IMR-90 (cell line): Measurements from ENCODE around the gene RAB11B. TPM values are rescaled to one million over a fixed set of nuclear protein-coding genes. Genes with fewer than 3 reads are reported as not detected.
A peak's percentile ranks its signal among the peaks of the same experiment; 100 is the strongest.

Experiments
- ATAC-seq: fragments of 200-7000 bp; cut with Tn5 transposase; 2 replicates; pipeline ENCODE4 v1.9.1; 2020; ENCODE audit warnings: low read depth, mild to moderate bottlenecking, moderate library complexity
- BruUV-seq: library from RNA; stranded (reverse); fragments of 400-500 nt; replicated peaks from 2 replicates; lab custom pipeline; 2021; lab: Mats Ljungman, UMichigan
- CTCF ChIA-PET: fragments of 300-600 bp; formaldehyde crosslinking; extraction: SDS; loops from one replicate; lab custom pipeline; 2021; ENCODE audit warnings: antibody characterized with exemption; lab: Yijun Ruan, JAX
- POLR2A ChIA-PET: fragments of 300-600 bp; sonication (Branson Sonifier 250); formaldehyde crosslinking; loops from one replicate; lab custom pipeline; 2022; ENCODE audit warnings: antibody characterized with exemption; ENCODE audit not compliant: unreplicated experiment; lab: Charles Lee
- DNase-seq: peaks from one replicate; pipeline ENCODE4 v3.0.0; 2013
- H2AFZ ChIP-seq: replicated peaks from 2 replicates; pipeline ENCODE3; 2013; ENCODE audit warnings: low read length, mild to moderate bottlenecking; ENCODE audit not compliant: poor library complexity
- H2AK5ac ChIP-seq: 2 replicates; pipeline ENCODE4 v1.6.1; 2013; ENCODE audit warnings: low read depth, low read length, inconsistent platforms
- H2AK9ac ChIP-seq: replicated peaks from 2 replicates; pipeline ENCODE3; 2013; ENCODE audit warnings: mild to moderate bottlenecking, low read depth, low read length, moderate library complexity; ENCODE audit not compliant: poor library complexity
- H2BK120ac ChIP-seq: 2 replicates; pipeline ENCODE4 v1.6.1; 2013; ENCODE audit warnings: low read depth, low read length, inconsistent platforms
- H2BK15ac ChIP-seq: 3 replicates; pipeline ENCODE4 v1.6.1; 2013; ENCODE audit warnings: low read depth, low read length, inconsistent platforms
- H2BK20ac ChIP-seq: 2 replicates; pipeline ENCODE4 v1.6.1; 2013; ENCODE audit warnings: low read depth, mild to moderate bottlenecking, inconsistent platforms, low read length, moderate library complexity
- H2BK5ac ChIP-seq: 2 replicates; pipeline ENCODE4 v1.6.1; 2013; ENCODE audit warnings: mild to moderate bottlenecking, low read depth, low read length, inconsistent platforms; ENCODE audit not compliant: poor library complexity, severe bottlenecking
- H3K14ac ChIP-seq: replicated peaks from 2 replicates; pipeline ENCODE4 v1.6.1; 2013; ENCODE audit warnings: low read depth, low read length, inconsistent platforms
- H3K18ac ChIP-seq: 2 replicates; pipeline ENCODE4 v1.6.1; 2013; ENCODE audit warnings: low read depth, low read length, control low read depth
- H3K23ac ChIP-seq: 2 replicates; pipeline ENCODE4 v1.6.1; 2013; ENCODE audit warnings: low read depth, low read length, inconsistent platforms
- H3K27ac ChIP-seq: 2 replicates; pipeline ENCODE4 v1.5.1; 2013; ENCODE audit warnings: mild to moderate bottlenecking, control low read depth, low read length; ENCODE audit not compliant: insufficient read depth
- H3K27me3 ChIP-seq: 2 replicates; pipeline ENCODE4 v1.6.1; 2013; ENCODE audit warnings: low read length; ENCODE audit not compliant: control insufficient read depth, insufficient read depth
- H3K36me3 ChIP-seq: 2 replicates; pipeline ENCODE4 v1.6.1; 2013; ENCODE audit warnings: low read length, mixed read lengths; ENCODE audit not compliant: control insufficient read depth, insufficient read depth
- H3K4ac ChIP-seq: 2 replicates; pipeline ENCODE4 v1.6.1; 2013; ENCODE audit warnings: low read depth, low read length, inconsistent platforms
- H3K4me1 ChIP-seq: 2 replicates; pipeline ENCODE4 v1.6.1; 2013; ENCODE audit warnings: low read length, mixed read lengths; ENCODE audit not compliant: control insufficient read depth, insufficient read depth
- H3K4me2 ChIP-seq: 2 replicates; pipeline ENCODE4 v1.6.1; 2013; ENCODE audit warnings: low read depth, mild to moderate bottlenecking, control low read depth, low read length, moderate library complexity
- H3K4me3 ChIP-seq: 2 replicates; pipeline ENCODE4 v1.5.1; 2013; ENCODE audit warnings: low read depth, mild to moderate bottlenecking, control low read depth, low read length, moderate library complexity; ENCODE audit not compliant: insufficient read depth
- H3K56ac ChIP-seq: 2 replicates; pipeline ENCODE4 v1.6.1; 2013; ENCODE audit warnings: low read length, inconsistent platforms; ENCODE audit not compliant: insufficient read depth; ENCODE audit errors: extremely low read depth
- H3K79me1 ChIP-seq, 2 experiments: 2 replicates each; pipeline ENCODE4 v1.6.1; 2013; ENCODE audit warnings: low read length in 2 of 2, inconsistent platforms in 1 of 2, low read depth in 1 of 2
- H3K9ac ChIP-seq: 2 replicates; pipeline ENCODE4 v1.6.1; 2013; ENCODE audit warnings: low read depth, low read length, control low read depth
- H3K9me1 ChIP-seq: 2 replicates; pipeline ENCODE4 v1.6.1; 2013; ENCODE audit warnings: low read length, inconsistent platforms; ENCODE audit not compliant: insufficient read depth
- H3K9me3 ChIP-seq: 2 replicates; pipeline ENCODE4 v1.6.1; 2013; ENCODE audit warnings: low read length; ENCODE audit not compliant: control insufficient read depth, insufficient read depth
- H4K20me1 ChIP-seq: 2 replicates; pipeline ENCODE4 v1.6.1; 2013; ENCODE audit warnings: low read length, inconsistent platforms; ENCODE audit not compliant: insufficient read depth
- H4K5ac ChIP-seq: 2 replicates; pipeline ENCODE4 v1.6.1; 2013; ENCODE audit warnings: mild to moderate bottlenecking, low read depth, low read length, control low read depth
- H4K8ac ChIP-seq, 2 experiments: 2 replicates each; pipeline ENCODE4 v1.6.1; 2013; ENCODE audit warnings: low read depth in 2 of 2, low read length in 2 of 2, control low read depth in 1 of 2, inconsistent platforms in 1 of 2
- H4K91ac ChIP-seq: 2 replicates; pipeline ENCODE4 v1.6.1; 2013; ENCODE audit warnings: low read depth, low read length, inconsistent platforms; ENCODE audit not compliant: insufficient read depth
- BHLHE40 ChIP-seq: fragments of 150-350 bp; IDR thresholded peaks from 2 replicates; pipeline ENCODE4 v1.6.1; 2016; ENCODE audit warnings: mild to moderate bottlenecking, low read depth, low read length
- CEBPB ChIP-seq: IDR thresholded peaks from 2 replicates; pipeline ENCODE4 v1.6.1; 2012; ENCODE audit warnings: low read depth, low read length, improper control_type of control experiment
- CTCF ChIP-seq: conservative IDR thresholded peaks from 2 replicates; pipeline ENCODE4 v1.5.1; 2012; ENCODE audit warnings: mild to moderate bottlenecking, low read depth, low read length, improper control_type of control experiment
- ELK1 ChIP-seq: fragments of 150-350 bp; IDR thresholded peaks from 2 replicates; pipeline ENCODE4 v1.6.1; 2016; ENCODE audit warnings: low read depth, mild to moderate bottlenecking, low read length, moderate library complexity, borderline replicate concordance
- FOS ChIP-seq: fragments of 150-350 bp; IDR thresholded peaks from 2 replicates; pipeline ENCODE4 v1.6.1; 2016; ENCODE audit warnings: low read depth, low read length
- MAZ ChIP-seq: IDR thresholded peaks from 2 replicates; pipeline ENCODE4 v1.6.1; 2012; ENCODE audit warnings: low read depth, mild to moderate bottlenecking, low read length, improper control_type of control experiment, moderate library complexity, borderline replicate concordance
- NFE2L2 ChIP-seq: fragments of 150-350 bp; IDR thresholded peaks from 2 replicates; pipeline ENCODE4 v1.6.1; 2016; ENCODE audit warnings: low read depth, mild to moderate bottlenecking, low read length
- POLR2A ChIP-seq: IDR thresholded peaks from 2 replicates; pipeline ENCODE4 v1.6.1; 2012; ENCODE audit warnings: mild to moderate bottlenecking, low read depth, low read length
- RAD21 ChIP-seq: IDR thresholded peaks from 2 replicates; pipeline ENCODE4 v1.6.1; 2012; ENCODE audit warnings: low read length, improper control_type of control experiment
- RCOR1 ChIP-seq: IDR thresholded peaks from 2 replicates; pipeline ENCODE4 v1.6.1; 2012; ENCODE audit warnings: mild to moderate bottlenecking, low read length, improper control_type of control experiment; ENCODE audit not compliant: insufficient replicate concordance
- RFX5 ChIP-seq: IDR thresholded peaks from 2 replicates; pipeline ENCODE4 v1.8.0; 2012; ENCODE audit warnings: low read depth, mild to moderate bottlenecking, low read length, moderate library complexity
- SMC3 ChIP-seq: fragments of 150-350 bp; IDR thresholded peaks from 2 replicates; pipeline ENCODE4 v1.6.1; 2016; ENCODE audit warnings: low read depth, mild to moderate bottlenecking, antibody characterized with exemption, low read length, moderate library complexity
- USF2 ChIP-seq: fragments of 150-350 bp; IDR thresholded peaks from 2 replicates; pipeline ENCODE4 v1.6.1; 2017; ENCODE audit warnings: mild to moderate bottlenecking, antibody characterized with exemption, low read length, low read depth
- WGBS, 2 experiments: methylation state at CpG; one replicate each; pipeline versions ENCODE4 v1.1.5 to v1.1.7; 2013; ENCODE audit warnings: missing lambda C conversion rate in 2 of 2; ENCODE audit not compliant: insufficient read length in 1 of 2; ENCODE audit errors: extremely low coverage in 2 of 2; 5-methylcytosine and 5-hydroxymethylcytosine counted together
- dilution Hi-C: fragments of 300-500 bp; cut with HindIII; formaldehyde crosslinking; loops from one replicate; pipeline ENCODE4 v1.14.3; 2018; ENCODE audit warnings: low sequenced_read_pairs; ENCODE audit not compliant: unreplicated experiment
- in situ Hi-C: fragments of 300-500 bp; cut with MboI; formaldehyde crosslinking; loops from 3 replicates; pipeline ENCODE4 v1.14.3; 2019; ENCODE audit warnings: low sequenced_read_pairs, inconsistent platforms, mixed read lengths
- intact Hi-C: fragments of 100-400 bp; cut with micrococcal nuclease; formaldehyde crosslinking; loops from 2 replicates; pipeline ENCODE4 v1.10.0; 2022
- polyA plus RNA-seq, 3 experiments: library from polyadenylated mRNA; depleted of rRNA; stranded (reverse); fragments of >200 nt; gene quantifications; 2 replicates each; pipeline ENCODE4 v1.2.3, GENCODE V29; 2012; ENCODE audit warnings: low replicate concordance in 1 of 3
- total RNA-seq: library from RNA; depleted of rRNA; stranded (reverse); fragments of >200 nt; gene quantifications from 2 replicates; pipeline ENCODE4 v1.2.3, GENCODE V29; 2012

Gene RAB11B
- total and polyA plus RNA-seq, 2 of the 4 experiments (the other 2 are of a cell fraction) = 8.2 to 117 TPM

GRCh38 chr19:8355631-8356402 lies 34.3 kb upstream of the RAB11B start:
- Histone ChIP-seq H3K4ac (peak overlapping the region; percentile 36; the same call in 1 of the 2 replicates), H4K8ac (peak overlapping the region; percentile 5 to 41; a peak in 3 of 4 replicates), H3K36me3 (no peaks in the 10 kb centered on the region), H3K4me1 (no peaks in the 10 kb centered on the region), H4K20me1 (peaks cover 6% of the 10 kb centered on the region; the same call in 1 of the 2 replicates), H3K4me3 (no peak overlapping the region), H3K4me2 (no peak overlapping the region), H3K56ac (peak overlapping the region; percentile 3; the same call in 1 of the 2 replicates), H3K18ac (no peak overlapping the region), H2AFZ (peak overlapping the region; percentile 79), H2AK9ac (no peak overlapping the region), H2BK120ac (peak overlapping the region; percentile 50; the same call in 1 of the 2 replicates), H3K79me1 (no peaks in the 10 kb centered on the region; a peak in 1 of 4 replicates), H4K5ac (no peak overlapping the region), H3K9me1 (0 out of 2 replicates have a peak, but pooled peaks cover 5% of the 10 kb centered on the region), H3K9ac (no peak overlapping the region), H3K27ac (no peak overlapping the region; the same call in 1 of the 2 replicates), H2AK5ac (peak overlapping the region; percentile 78), H3K14ac (peak overlapping the region; percentile 10; the same call in 1 of the 2 replicates), H4K91ac (peak overlapping the region; percentile 6; the same call in 1 of the 2 replicates), H2BK5ac (peak overlapping the region; percentile 56), H2BK15ac (peak overlapping the region; percentile 46; the same call in 2 of the 3 replicates), H2BK20ac (peak overlapping the region; percentile 86), H3K23ac (no peak overlapping the region), H3K27me3 (no peaks in the 10 kb centered on the region), H3K9me3 (peaks cover 3% of the 10 kb centered on the region)
- DNase-seq (peak; percentile 98), ATAC-seq (peak; percentile 90)
- intact Hi-C loops (loop anchor here (2.0 kb wide), 2 partner anchors 113 to 223 kb away; no protein-coding TSS in a partner anchor), dilution Hi-C loops (no loop called here), in situ Hi-C loops (loop anchor here (5.0 kb wide), 1 partner anchor 41 kb away; no protein-coding TSS in a partner anchor)
- POLR2A ChIA-PET = no interaction called here
- BruUV-seq = no TSS peak
- CTCF ChIA-PET = interaction anchor here (0.6 to 1.2 kb wide), 3 partner anchors 8 to 335 kb away, joined by 3 to 4 read pairs (median 3); partner anchors contain the start of gene ANGPTL4
- WGBS, 2 experiments = 60% methylated on average over 3 of the region's 6 CpGs; no CpG with 5 or more reads in 1 of the 2 experiments
- TF ChIP-seq ELK1 (no peak), RFX5 (no peak), USF2 (no peak), FOS (peak; percentile 93), NFE2L2 (0 out of 2 replicates have a peak, but pooled peaks have one; percentile 22), POLR2A (no peak), RCOR1 (no peak), BHLHE40 (peak; percentile 69), CEBPB (no peak), SMC3 (no peak; the same call in none of the 2 replicates), CTCF (no peak), MAZ (peak; percentile 57; the same call in 1 of the 2 replicates), RAD21 (peak; percentile 18)
